Panc1 (cell line): ENCODE measurements around the gene RBSN. TPM values are rescaled to one million over a fixed set of nuclear protein-coding genes. Genes with fewer than 3 reads are reported as not detected.

Source experiments
- ATAC-seq: fragments of 200-7000 bp; cut with Tn5 transposase; 2 replicates; pipeline ENCODE4 v1.9.1; 2020; ENCODE audit warnings: mild to moderate bottlenecking, moderate library complexity
- BruUV-seq: library from RNA; stranded (reverse); fragments of 400-500 nt; replicated peaks from 2 replicates; lab custom pipeline; 2021; lab: Mats Ljungman, UMichigan
- CTCF ChIA-PET: fragments of 300-600 bp; sonication (Branson Sonifier 250); formaldehyde crosslinking; loops from one replicate; lab custom pipeline; 2022; ENCODE audit warnings: antibody characterized with exemption; lab: Charles Lee
- POLR2A ChIA-PET: fragments of 300-600 bp; sonication (Branson Sonifier 250); formaldehyde crosslinking; loops from one replicate; lab custom pipeline; 2022; ENCODE audit warnings: antibody characterized with exemption; lab: Charles Lee
- DNase-seq: peaks from one replicate; pipeline ENCODE4 v3.0.0-alpha.2; 2010; ENCODE audit warnings: low read depth, low spot score
- H3K27ac ChIP-seq: 2 replicates; pipeline ENCODE4 v1.5.1; 2011; ENCODE audit warnings: mild to moderate bottlenecking, low read length, inconsistent platforms
- H3K27me3 ChIP-seq: fragments of 200-500 bp; sonication (Bioruptor generic); 2 replicates; pipeline ENCODE4 v1.6.0; 2014; ENCODE audit warnings: low read length, inconsistent platforms; ENCODE audit not compliant: control insufficient read depth, insufficient read depth
- H3K36me3 ChIP-seq: fragments of 200-500 bp; sonication (Bioruptor generic); 2 replicates; pipeline ENCODE4 v1.5.1; 2014; ENCODE audit warnings: inconsistent platforms, mild to moderate bottlenecking, low read length, moderate library complexity; ENCODE audit not compliant: control insufficient read depth, insufficient read depth
- H3K4me1 ChIP-seq: 2 replicates; pipeline ENCODE4 v1.5.1; 2011; ENCODE audit warnings: inconsistent platforms, mild to moderate bottlenecking, low read length, moderate library complexity; ENCODE audit not compliant: control insufficient read depth, insufficient read depth
- H3K4me3 ChIP-seq, 2 experiments: 2 replicates each; pipeline ENCODE4 v1.5.1; 2011 to 2012; ENCODE audit warnings: low read depth in 2 of 2, low read length in 2 of 2, mild to moderate bottlenecking in 2 of 2, inconsistent platforms in 1 of 2, moderate library complexity in 1 of 2
- H3K9me3 ChIP-seq: fragments of 200-500 bp; sonication (Bioruptor generic); 2 replicates; pipeline ENCODE4 v1.5.1; 2014; ENCODE audit warnings: low read depth, mild to moderate bottlenecking, inconsistent platforms, low read length, moderate library complexity; ENCODE audit not compliant: control insufficient read depth, insufficient read depth
- POLR2AphosphoS5 ChIP-seq: IDR thresholded peaks from 2 replicates; pipeline ENCODE4 v1.6.1; 2012; ENCODE audit warnings: mild to moderate bottlenecking, low read depth, low read length, moderate library complexity
- SIN3A ChIP-seq: IDR thresholded peaks from 2 replicates; pipeline ENCODE4 v1.6.1; 2012; ENCODE audit warnings: low read depth, mild to moderate bottlenecking, low read length, moderate library complexity, borderline replicate concordance; ENCODE audit not compliant: insufficient read depth
- TCF7L2 ChIP-seq: IDR thresholded peaks from 2 replicates; pipeline ENCODE4 v1.6.1; 2011; ENCODE audit warnings: mild to moderate bottlenecking, low read depth, low read length, inconsistent platforms
- in situ Hi-C: cut with HindIII; loops from 2 replicates; pipeline ENCODE4 v1.10.0; 2016; ENCODE audit warnings: low sequenced_read_pairs, low pct_unique_long_range_greater_than_20kb
- intact Hi-C: fragments of 100-400 bp; cut with micrococcal nuclease; formaldehyde crosslinking; loops from one replicate; pipeline ENCODE4 v1.10.0; 2022; ENCODE audit not compliant: unreplicated experiment
- total RNA-seq: library from RNA; stranded (reverse); gene quantifications from one replicate; pipeline ENCODE4 v1.2.1, GENCODE V29; 2021; ENCODE audit not compliant: unreplicated experiment
- TF ChIP-seq, protein P1 (sequence below), 2 experiments: IDR thresholded peaks; 2 replicates each; pipeline ENCODE4 v1.6.1; 2011 to 2012; ENCODE audit warnings: low read depth in 2 of 2, control low read depth in 1 of 2, low read length in 1 of 2, mild to moderate bottlenecking in 1 of 2, moderate library complexity in 1 of 2; ENCODE audit not compliant: insufficient read depth in 1 of 2
- TF ChIP-seq, protein P2 (sequence below): fragments of 450-650 bp; IDR thresholded peaks from 2 replicates; pipeline ENCODE4 v1.5.1; 2017; ENCODE audit warnings: mild to moderate bottlenecking

Gene RBSN
- total RNA-seq, 1 experiment from 2014 or later, result 13.6 TPM

DNA sequence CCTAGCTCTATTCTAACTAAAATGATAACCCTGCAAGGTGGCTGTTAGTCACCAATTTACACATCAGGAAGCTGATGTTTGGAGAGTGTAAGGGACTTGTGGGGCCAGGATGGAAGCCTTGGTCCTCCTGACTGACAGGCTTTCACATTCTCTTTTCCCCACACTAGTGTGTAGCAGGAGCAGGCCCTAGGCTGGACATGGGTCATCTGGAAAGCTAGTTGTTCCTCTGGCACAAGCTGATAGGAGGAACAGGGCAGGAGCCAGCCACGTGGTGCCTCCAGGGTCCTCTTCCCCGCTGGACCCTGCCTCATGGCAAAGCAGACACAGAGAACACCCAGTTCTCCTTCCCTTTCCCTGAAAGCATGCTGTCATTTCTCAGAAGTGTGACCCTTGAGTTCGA, 18.1 kb upstream of the RBSN start:
- ATAC-seq (no peak), DNase-seq (no peak)
- Histone ChIP-seq H3K27me3 (no peaks in the 10 kb centered on the region), H3K4me3 (no peak overlapping the region), H3K4me1 (no peaks in the 10 kb centered on the region), H3K9me3 (no peaks in the 10 kb centered on the region), H3K27ac (no peak overlapping the region), H3K36me3 (no peaks in the 10 kb centered on the region)
- no peak for TF ChIP-seq POLR2AphosphoS5
- no peak for TF ChIP-seq TCF7L2
- TF ChIP-seq, protein P1, sequence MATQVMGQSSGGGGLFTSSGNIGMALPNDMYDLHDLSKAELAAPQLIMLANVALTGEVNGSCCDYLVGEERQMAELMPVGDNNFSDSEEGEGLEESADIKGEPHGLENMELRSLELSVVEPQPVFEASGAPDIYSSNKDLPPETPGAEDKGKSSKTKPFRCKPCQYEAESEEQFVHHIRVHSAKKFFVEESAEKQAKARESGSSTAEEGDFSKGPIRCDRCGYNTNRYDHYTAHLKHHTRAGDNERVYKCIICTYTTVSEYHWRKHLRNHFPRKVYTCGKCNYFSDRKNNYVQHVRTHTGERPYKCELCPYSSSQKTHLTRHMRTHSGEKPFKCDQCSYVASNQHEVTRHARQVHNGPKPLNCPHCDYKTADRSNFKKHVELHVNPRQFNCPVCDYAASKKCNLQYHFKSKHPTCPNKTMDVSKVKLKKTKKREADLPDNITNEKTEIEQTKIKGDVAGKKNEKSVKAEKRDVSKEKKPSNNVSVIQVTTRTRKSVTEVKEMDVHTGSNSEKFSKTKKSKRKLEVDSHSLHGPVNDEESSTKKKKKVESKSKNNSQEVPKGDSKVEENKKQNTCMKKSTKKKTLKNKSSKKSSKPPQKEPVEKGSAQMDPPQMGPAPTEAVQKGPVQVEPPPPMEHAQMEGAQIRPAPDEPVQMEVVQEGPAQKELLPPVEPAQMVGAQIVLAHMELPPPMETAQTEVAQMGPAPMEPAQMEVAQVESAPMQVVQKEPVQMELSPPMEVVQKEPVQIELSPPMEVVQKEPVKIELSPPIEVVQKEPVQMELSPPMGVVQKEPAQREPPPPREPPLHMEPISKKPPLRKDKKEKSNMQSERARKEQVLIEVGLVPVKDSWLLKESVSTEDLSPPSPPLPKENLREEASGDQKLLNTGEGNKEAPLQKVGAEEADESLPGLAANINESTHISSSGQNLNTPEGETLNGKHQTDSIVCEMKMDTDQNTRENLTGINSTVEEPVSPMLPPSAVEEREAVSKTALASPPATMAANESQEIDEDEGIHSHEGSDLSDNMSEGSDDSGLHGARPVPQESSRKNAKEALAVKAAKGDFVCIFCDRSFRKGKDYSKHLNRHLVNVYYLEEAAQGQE (IDR thresholded peaks at IDR 0.05; ENCODE audit: insufficient read depth in 1 of 2, low read depth in 2 of 2, low read length in 1 of 2), result no peak
- TF ChIP-seq, protein P2, sequence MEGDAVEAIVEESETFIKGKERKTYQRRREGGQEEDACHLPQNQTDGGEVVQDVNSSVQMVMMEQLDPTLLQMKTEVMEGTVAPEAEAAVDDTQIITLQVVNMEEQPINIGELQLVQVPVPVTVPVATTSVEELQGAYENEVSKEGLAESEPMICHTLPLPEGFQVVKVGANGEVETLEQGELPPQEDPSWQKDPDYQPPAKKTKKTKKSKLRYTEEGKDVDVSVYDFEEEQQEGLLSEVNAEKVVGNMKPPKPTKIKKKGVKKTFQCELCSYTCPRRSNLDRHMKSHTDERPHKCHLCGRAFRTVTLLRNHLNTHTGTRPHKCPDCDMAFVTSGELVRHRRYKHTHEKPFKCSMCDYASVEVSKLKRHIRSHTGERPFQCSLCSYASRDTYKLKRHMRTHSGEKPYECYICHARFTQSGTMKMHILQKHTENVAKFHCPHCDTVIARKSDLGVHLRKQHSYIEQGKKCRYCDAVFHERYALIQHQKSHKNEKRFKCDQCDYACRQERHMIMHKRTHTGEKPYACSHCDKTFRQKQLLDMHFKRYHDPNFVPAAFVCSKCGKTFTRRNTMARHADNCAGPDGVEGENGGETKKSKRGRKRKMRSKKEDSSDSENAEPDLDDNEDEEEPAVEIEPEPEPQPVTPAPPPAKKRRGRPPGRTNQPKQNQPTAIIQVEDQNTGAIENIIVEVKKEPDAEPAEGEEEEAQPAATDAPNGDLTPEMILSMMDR, result no peak
- TF ChIP-seq SIN3A, result no peak
- in situ Hi-C loops, result no loop called here
- BruUV-seq, result no TSS peak
- ChIA-PET CTCF (no interaction called here), POLR2A (no interaction called here)
- intact Hi-C loops, result no loop called here

DNA sequence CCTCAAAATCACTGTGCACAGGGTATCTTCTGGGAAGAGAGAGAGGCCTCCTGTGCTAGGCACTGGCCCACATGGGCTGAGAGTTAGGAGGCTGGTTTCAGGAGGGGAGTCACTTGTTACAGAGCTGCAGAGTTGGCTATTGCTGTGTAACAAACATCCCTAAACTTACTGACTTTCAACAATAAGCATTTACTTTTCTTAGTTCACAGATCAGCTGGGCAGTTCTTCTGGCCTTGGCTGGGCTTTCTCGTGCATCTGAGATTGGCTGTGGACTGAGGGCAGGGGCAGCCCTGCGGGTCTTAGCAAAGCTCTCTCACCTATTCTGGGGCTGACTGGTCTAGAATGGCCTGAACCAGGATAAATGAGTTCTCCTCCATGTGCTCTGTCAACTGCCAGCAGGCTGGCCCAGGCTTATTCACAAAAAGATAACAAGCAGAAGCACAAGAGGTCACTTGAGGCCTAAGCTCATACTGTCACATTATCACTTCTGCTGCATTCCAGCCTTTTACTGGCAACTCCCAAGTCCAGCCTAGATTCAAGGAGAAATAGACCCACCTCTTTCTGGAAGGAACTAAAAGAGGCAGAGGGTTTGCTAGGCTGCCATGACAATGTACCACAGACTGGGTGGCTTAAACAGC, 17.2 kb upstream of the RBSN start:
- H3K27me3 ChIP-seq, result no peaks in the 10 kb centered on the region
- H3K9me3 ChIP-seq, result no peaks in the 10 kb centered on the region
- ATAC-seq, result no peak
- no peak overlapping the region for H3K4me3 ChIP-seq
- H3K4me1 ChIP-seq, result no peaks in the 10 kb centered on the region
- in situ Hi-C loops (no loop called here), intact Hi-C loops (no loop called here)
- CTCF ChIA-PET, result no interaction called here
- no peaks in the 10 kb centered on the region for H3K36me3 ChIP-seq
- no TSS peak for BruUV-seq
- TF ChIP-seq SIN3A (no peak), TCF7L2 (no peak), POLR2AphosphoS5 (no peak)
- TF ChIP-seq, protein P1 (IDR thresholded peaks at IDR 0.05; ENCODE audit: insufficient read depth in 1 of 2, low read depth in 2 of 2, low read length in 1 of 2), result no peak
- TF ChIP-seq, protein P2, result no peak
- POLR2A ChIA-PET, result no interaction called here
- no peak overlapping the region for H3K27ac ChIP-seq
- DNase-seq, result no peak
